H1 (cell line): ENCODE data around the gene SASH3. TPM values are rescaled to one million over a fixed set of nuclear protein-coding genes. Genes with fewer than 3 reads are reported as not detected.

Experiments used
- CTCF ChIA-PET: fragments of 300-600 bp; sonication (Branson Sonifier 250); formaldehyde crosslinking; loops from one replicate; lab custom pipeline; 2021; ENCODE audit not compliant: partially characterized antibody; lab: Charles Lee
- POLR2A ChIA-PET: fragments of 300-600 bp; sonication (Branson Sonifier 250); formaldehyde crosslinking; loops from one replicate; lab custom pipeline; 2021; ENCODE audit warnings: inconsistent platforms; ENCODE audit not compliant: partially characterized antibody; lab: Charles Lee
- DNase-seq, 2 experiments: peaks; one replicate each; pipeline versions ENCODE4 v3.0.0 to v3.0.0-alpha.2; 2010 to 2022; ENCODE audit warnings: low spot score in 2 of 2, low read depth in 1 of 2, mixed read lengths in 1 of 2
- FAIRE-seq: peaks from 2 replicates; lab custom pipeline; 2011; peaks lifted over from hg19 to GRCh38; lab: Jason Lieb, UNC
- H2AFZ ChIP-seq: 2 replicates; pipeline ENCODE4 v1.8.1; 2012; ENCODE audit warnings: low read length, inconsistent platforms
- H2AK5ac ChIP-seq: 2 replicates; pipeline ENCODE4 v1.6.1; 2013; ENCODE audit warnings: low read depth, low read length
- H2BK120ac ChIP-seq: replicated peaks from 2 replicates; pipeline ENCODE3; 2013; ENCODE audit warnings: low read depth, low read length, inconsistent platforms
- H2BK12ac ChIP-seq: 2 replicates; pipeline ENCODE4 v1.6.1; 2013; ENCODE audit warnings: low read depth, low read length
- H2BK15ac ChIP-seq: 2 replicates; pipeline ENCODE4 v1.6.1; 2013; ENCODE audit warnings: low read length
- H2BK20ac ChIP-seq: 2 replicates; pipeline ENCODE4 v1.6.1; 2013; ENCODE audit warnings: low read length
- H2BK5ac ChIP-seq: 2 replicates; pipeline ENCODE4 v1.6.1; 2013; ENCODE audit warnings: low read depth, low read length
- H3K14ac ChIP-seq: 2 replicates; pipeline ENCODE4 v1.6.1; 2013; ENCODE audit warnings: inconsistent platforms; ENCODE audit not compliant: insufficient read length
- H3K18ac ChIP-seq: 2 replicates; pipeline ENCODE4 v1.6.1; 2013; ENCODE audit warnings: low read length; ENCODE audit errors: extremely low read depth
- H3K23ac ChIP-seq: 2 replicates; pipeline ENCODE4 v1.6.1; 2013; ENCODE audit warnings: inconsistent platforms; ENCODE audit not compliant: insufficient read length
- H3K23me2 ChIP-seq: 2 replicates; pipeline ENCODE4 v1.6.1; 2013; ENCODE audit warnings: low read depth, low read length
- H3K27ac ChIP-seq: 2 replicates; pipeline ENCODE4 v1.6.1; 2011; ENCODE audit warnings: low read depth, low read length, inconsistent platforms
- H3K27me3 ChIP-seq, 4 experiments: replicated peaks in 1 of 4; 1 replicate in 1 of 4; 2 replicates in 3 of 4; pipeline versions ENCODE4 v1.6.1 to v1.8.1; 2011 to 2013; ENCODE audit warnings: low read length in 3 of 4, mild to moderate bottlenecking in 3 of 4, inconsistent platforms in 2 of 4, mixed read lengths in 2 of 4, moderate library complexity in 1 of 4; ENCODE audit not compliant: control insufficient read depth in 3 of 4, insufficient read depth in 3 of 4; ENCODE audit errors: extremely low read depth in 1 of 4
- H3K36me3 ChIP-seq, 4 experiments: 2 replicates each; pipeline versions ENCODE4 v1.6.1 to v1.8.1; 2011 to 2013; ENCODE audit warnings: mild to moderate bottlenecking in 4 of 4, low read length in 3 of 4, moderate library complexity in 2 of 4, control low read depth in 1 of 4, inconsistent platforms in 1 of 4; ENCODE audit not compliant: insufficient read depth in 4 of 4, control insufficient read depth in 2 of 4
- H3K4ac ChIP-seq: replicated peaks from 2 replicates; pipeline ENCODE3; 2013; ENCODE audit warnings: low read length, low read depth, mixed read lengths, inconsistent platforms; ENCODE audit not compliant: insufficient read length
- H3K4me1 ChIP-seq, 4 experiments: replicated peaks in 1 of 4; 1 replicate in 1 of 4; 2 replicates in 3 of 4; pipeline versions ENCODE4 v1.6.1 to v1.8.1; 2011 to 2013; ENCODE audit warnings: low read length in 3 of 4, inconsistent platforms in 2 of 4, mixed read lengths in 1 of 4; ENCODE audit not compliant: insufficient read depth in 4 of 4, control insufficient read depth in 3 of 4
- H3K4me2 ChIP-seq, 2 experiments: 2 replicates each; pipeline versions ENCODE4 v1.6.1 to v1.8.1; 2011 to 2013; ENCODE audit warnings: low read depth in 2 of 2, low read length in 2 of 2, control low read depth in 1 of 2, inconsistent platforms in 1 of 2, mild to moderate bottlenecking in 1 of 2; ENCODE audit not compliant: insufficient read depth in 1 of 2
- H3K4me3 ChIP-seq, 4 experiments: fragments of 200-600, 300-600 bp in 1 of 4; sonication (generic), shearing (Covaris generic), sonication (Bioruptor Twin) in 1 of 4; 2 replicates each; pipeline versions ENCODE4 v1.5.1 to v1.8.1; 2011 to 2016; ENCODE audit warnings: low read length in 4 of 4, low read depth in 3 of 4, control low read depth in 2 of 4, inconsistent platforms in 2 of 4, mild to moderate bottlenecking in 2 of 4, mixed read lengths in 1 of 4, moderate library complexity in 1 of 4; ENCODE audit not compliant: insufficient read depth in 2 of 4; ENCODE audit errors: extremely low read depth in 1 of 4
- H3K56ac ChIP-seq: replicated peaks from 2 replicates; pipeline ENCODE3; 2013; ENCODE audit warnings: low read depth, mild to moderate bottlenecking, mixed read lengths, low read length, inconsistent platforms; ENCODE audit not compliant: insufficient read length
- H3K79me1 ChIP-seq: 2 replicates; pipeline ENCODE4 v1.6.1; 2013; ENCODE audit warnings: low read depth, low read length, control low read depth
- H3K79me2 ChIP-seq, 2 experiments: 2 replicates each; pipeline versions ENCODE4 v1.6.1 to v1.8.1; 2012 to 2013; ENCODE audit warnings: low read length in 2 of 2, mild to moderate bottlenecking in 2 of 2, inconsistent platforms in 1 of 2; ENCODE audit not compliant: insufficient read depth in 2 of 2, control insufficient read depth in 1 of 2
- H3K9ac ChIP-seq, 4 experiments: replicated peaks in 1 of 4; 1 replicate in 1 of 4; 2 replicates in 3 of 4; pipeline versions ENCODE4 v1.6.1 to v1.8.1; 2011 to 2013; ENCODE audit warnings: low read depth in 3 of 4, low read length in 3 of 4, control low read depth in 2 of 4, mild to moderate bottlenecking in 2 of 4, moderate library complexity in 2 of 4, inconsistent platforms in 1 of 4; ENCODE audit errors: extremely low read depth in 1 of 4
- H3K9me3 ChIP-seq, 2 experiments: 2 replicates each; pipeline versions ENCODE4 v1.6.1 to v1.8.1; 2012 to 2013; ENCODE audit warnings: mild to moderate bottlenecking in 2 of 2, moderate library complexity in 2 of 2, control low read depth in 1 of 2, inconsistent platforms in 1 of 2, low read depth in 1 of 2, low read length in 1 of 2, mixed read lengths in 1 of 2; ENCODE audit not compliant: insufficient read depth in 2 of 2
- H4K20me1 ChIP-seq, 2 experiments: replicated peaks in 1 of 2; 2 replicates each; pipeline versions ENCODE3 to v1.8.1; 2011 to 2013; ENCODE audit warnings: inconsistent platforms in 2 of 2, low read length in 2 of 2, mild to moderate bottlenecking in 1 of 2; ENCODE audit not compliant: insufficient read depth in 2 of 2, control insufficient read depth in 1 of 2
- H4K5ac ChIP-seq: 2 replicates; pipeline ENCODE4 v1.6.1; 2013; ENCODE audit warnings: low read length, low read depth, mixed read lengths, inconsistent platforms; ENCODE audit not compliant: insufficient read length
- H4K8ac ChIP-seq: 2 replicates; pipeline ENCODE4 v1.8.0; 2013; ENCODE audit warnings: mild to moderate bottlenecking, moderate library complexity, low read length, inconsistent platforms; ENCODE audit not compliant: insufficient read depth; ENCODE audit errors: extremely low read depth
- H4K91ac ChIP-seq: replicated peaks from 2 replicates; pipeline ENCODE3; 2013; ENCODE audit warnings: low read length, mixed read lengths, inconsistent platforms; ENCODE audit not compliant: insufficient read length
- BACH1 ChIP-seq: IDR thresholded peaks from 2 replicates; pipeline ENCODE4 v1.6.1; 2012; ENCODE audit warnings: low read length, improper control_type of control experiment
- BRCA1 ChIP-seq: IDR thresholded peaks from 2 replicates; pipeline ENCODE4 v1.6.1; 2012; ENCODE audit warnings: low read depth, low read length, improper control_type of control experiment
- CBX5 ChIP-seq: fragments of 300-800, 300-1000 bp; sonication (generic); IDR thresholded peaks from 2 replicates; pipeline ENCODE4 v1.7.1; 2016; ENCODE audit warnings: antibody characterized with exemption, low read length, low read depth
- EP300 ChIP-seq, 2 experiments: IDR thresholded peaks; 1 replicate in 1 of 2; 2 replicates in 1 of 2; pipeline ENCODE4 v1.6.1; 2011 to 2012; ENCODE audit warnings: low read depth in 2 of 2, low read length in 2 of 2, mild to moderate bottlenecking in 2 of 2, borderline replicate concordance in 1 of 2, inconsistent platforms in 1 of 2, moderate library complexity in 1 of 2
- EZH2 ChIP-seq: fragments of 200-600 bp; sonication (generic); IDR thresholded peaks from 2 replicates; pipeline ENCODE4 v1.7.1; 2012; ENCODE audit warnings: low read depth, mild to moderate bottlenecking, moderate library complexity, low read length, inconsistent platforms; ENCODE audit not compliant: severe bottlenecking
- HDAC2 ChIP-seq, 2 experiments: fragments of 300-600 bp in 1 of 2; sonication (generic) in 1 of 2; IDR thresholded peaks; 2 replicates each; pipeline ENCODE4 v1.6.1; 2011 to 2012; ENCODE audit warnings: low read depth in 2 of 2, low read length in 2 of 2, mild to moderate bottlenecking in 2 of 2, moderate library complexity in 2 of 2, borderline replicate concordance in 1 of 2, inconsistent platforms in 1 of 2
- HDAC6 ChIP-seq: IDR thresholded peaks from one replicate; pipeline ENCODE4 v1.7.1; 2012; ENCODE audit warnings: low read depth, mild to moderate bottlenecking, inconsistent platforms, low read length, moderate library complexity
- JUND ChIP-seq: IDR thresholded peaks from 2 replicates; pipeline ENCODE4 v1.6.1; 2011; ENCODE audit warnings: mild to moderate bottlenecking, improper control_type of control experiment, low read length
- TEAD4 ChIP-seq: IDR thresholded peaks from 2 replicates; pipeline ENCODE4 v1.6.1; 2012; ENCODE audit warnings: low read depth, low read length, inconsistent platforms, mixed read lengths
- ZNF274 ChIP-seq: IDR thresholded peaks from 2 replicates; pipeline ENCODE4 v1.7.0; 2012; ENCODE audit warnings: low read length, borderline replicate concordance; ENCODE audit errors: extremely low read depth
- WGBS, 2 experiments: shearing (Covaris generic) in 1 of 2; methylation state at CpG; one replicate each; pipeline versions ENCODE4 v1.1.6 to v1.1.7; 2013 to 2015; ENCODE audit warnings: low lambda C conversion rate in 2 of 2, mixed read lengths in 2 of 2, inconsistent platforms in 1 of 2, low coverage in 1 of 2, missing lambda C conversion rate in 1 of 2; ENCODE audit not compliant: insufficient replicate concordance in 2 of 2, insufficient coverage in 1 of 2, insufficient read length in 1 of 2; ENCODE audit errors: extremely low coverage in 1 of 2, missing lambda C conversion rate in 1 of 2; 5-methylcytosine and 5-hydroxymethylcytosine counted together
- polyA plus RNA-seq, 7 experiments: library from polyadenylated mRNA; depleted of rRNA in 3 of 7; stranded (reverse) in 5 of 7; unstranded in 2 of 7; fragments of >200 nt in 5 of 7; fragments of 200-250 nt in 2 of 7; gene quantifications; 1 replicate in 5 of 7; 2 replicates in 1 of 7; 4 replicates in 1 of 7; pipeline versions ENCODE4 v1.2.1 to v1.2.3, GENCODE V29; 2011 to 2013; ENCODE audit warnings: missing spikeins in 2 of 7, mixed read lengths in 2 of 7
- total RNA-seq: library from RNA; stranded (reverse); fragmentation: NEBNext Ultra II Directional; extraction: Animal tissue kit (Norgen Biotek cat#: 25700); gene quantifications from 2 replicates; pipeline ENCODE4 v1.2.1, GENCODE V29; 2021
- TF ChIP-seq, protein P1 (sequence below): IDR thresholded peaks from 2 replicates; pipeline ENCODE4 v1.6.1; 2011; ENCODE audit warnings: low read depth, mild to moderate bottlenecking, low read length; ENCODE audit not compliant: insufficient read depth
- TF ChIP-seq, protein P2 (sequence below): IDR thresholded peaks from 2 replicates; pipeline ENCODE4 v1.6.1; 2011; ENCODE audit warnings: low read length, improper control_type of control experiment

Gene SASH3
- total and polyA plus RNA-seq, 2 of the 8 experiments (the other 6 are each of a cell fraction or from before 2014, with no cell fraction given) = not detected

DNA sequence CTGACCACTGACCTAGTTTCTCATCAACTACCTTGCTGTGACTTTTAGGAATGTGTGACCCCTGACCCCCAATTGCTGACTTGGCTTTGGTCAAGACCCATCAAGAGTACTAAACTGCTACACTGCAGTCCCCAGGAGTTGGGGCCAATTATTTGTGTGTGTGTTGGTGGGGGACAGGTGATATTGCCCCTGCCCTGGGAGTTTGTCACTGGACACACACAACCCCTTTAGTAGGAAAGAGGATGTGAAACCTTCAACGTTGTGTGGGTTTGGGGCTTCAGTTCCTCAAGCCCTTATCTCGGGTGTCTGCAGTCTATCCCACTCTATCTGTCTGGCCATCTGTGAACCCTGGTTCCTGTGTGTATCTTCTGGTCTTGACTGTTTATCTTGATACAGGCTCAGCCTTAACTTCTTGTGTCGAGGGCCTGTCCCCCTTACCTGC lies 6.5 kb downstream of the SASH3 start:
- H3K23ac ChIP-seq = no peak overlapping the region
- H3K18ac ChIP-seq = no peak overlapping the region
- H4K20me1 ChIP-seq = no peaks in the 10 kb centered on the region
- CTCF ChIA-PET = interaction anchor here (1.6 kb wide), 1 partner anchor 18 kb away, joined by 3 read pairs; no protein-coding TSS in a partner anchor
- H2BK20ac ChIP-seq = no peak overlapping the region
- H3K4me2 ChIP-seq = no peak overlapping the region
- no peak overlapping the region for H3K14ac ChIP-seq
- 93% methylated on average over 3 of the region's 3 CpGs; no CpG with 5 or more reads in 1 of the 2 experiments for WGBS, 2 experiments
- no peak overlapping the region for H2BK12ac ChIP-seq
- no peak overlapping the region for H3K27ac ChIP-seq
- H2BK120ac ChIP-seq = no peak overlapping the region
- no peaks in the 10 kb centered on the region for H3K23me2 ChIP-seq
- no peak overlapping the region for H4K91ac ChIP-seq
- POLR2A ChIA-PET = no interaction called here
- H3K4me3 ChIP-seq = no peak overlapping the region
- no peaks in the 10 kb centered on the region for H3K27me3 ChIP-seq
- no peak overlapping the region for H2BK5ac ChIP-seq
- H4K5ac ChIP-seq = no peak overlapping the region
- H3K79me2 ChIP-seq = no peaks in the 10 kb centered on the region
- no peak for FAIRE-seq
- no peak for TF ChIP-seq TEAD4
- TF ChIP-seq, protein P1, sequence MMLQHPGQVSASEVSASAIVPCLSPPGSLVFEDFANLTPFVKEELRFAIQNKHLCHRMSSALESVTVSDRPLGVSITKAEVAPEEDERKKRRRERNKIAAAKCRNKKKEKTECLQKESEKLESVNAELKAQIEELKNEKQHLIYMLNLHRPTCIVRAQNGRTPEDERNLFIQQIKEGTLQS = no peak
- TF ChIP-seq JUND = no peak
- no peak for TF ChIP-seq BRCA1
- TF ChIP-seq ZNF274 = no peak
- no peak for TF ChIP-seq EZH2
- TF ChIP-seq, protein P2, sequence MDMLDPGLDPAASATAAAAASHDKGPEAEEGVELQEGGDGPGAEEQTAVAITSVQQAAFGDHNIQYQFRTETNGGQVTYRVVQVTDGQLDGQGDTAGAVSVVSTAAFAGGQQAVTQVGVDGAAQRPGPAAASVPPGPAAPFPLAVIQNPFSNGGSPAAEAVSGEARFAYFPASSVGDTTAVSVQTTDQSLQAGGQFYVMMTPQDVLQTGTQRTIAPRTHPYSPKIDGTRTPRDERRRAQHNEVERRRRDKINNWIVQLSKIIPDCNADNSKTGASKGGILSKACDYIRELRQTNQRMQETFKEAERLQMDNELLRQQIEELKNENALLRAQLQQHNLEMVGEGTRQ = no peak
- TF ChIP-seq EP300 (IDR thresholded peaks at IDR 0.05; ENCODE audit: borderline replicate concordance in 1 of 2, low read depth in 2 of 2, low read length in 2 of 2) = no peak
- no peak for TF ChIP-seq HDAC2 (IDR thresholded peaks at IDR 0.05; ENCODE audit: borderline replicate concordance in 1 of 2, low read depth in 2 of 2, low read length in 2 of 2)
- no peak for TF ChIP-seq HDAC6
- TF ChIP-seq CBX5 = no peak
- TF ChIP-seq BACH1 = no peak
- TF ChIP-seq, all 59 proteins: peak for 0
- no peak overlapping the region for H2BK15ac ChIP-seq
- no peak overlapping the region for H4K8ac ChIP-seq
- H2AK5ac ChIP-seq = no peak overlapping the region
- no peak overlapping the region for H3K4ac ChIP-seq
- DNase-seq = no peak
- H3K4me1 ChIP-seq = no peaks in the 10 kb centered on the region
- no peaks in the 10 kb centered on the region for H3K79me1 ChIP-seq
- H3K56ac ChIP-seq = no peak overlapping the region
- no peak overlapping the region for H3K9ac ChIP-seq
- no peaks in the 10 kb centered on the region for H3K9me3 ChIP-seq
- no peaks in the 10 kb centered on the region for H3K36me3 ChIP-seq
- H2AFZ ChIP-seq = no peak overlapping the region
